Measurements from ENCODE around the gene CENPE.

Gene CENPE

DNA sequence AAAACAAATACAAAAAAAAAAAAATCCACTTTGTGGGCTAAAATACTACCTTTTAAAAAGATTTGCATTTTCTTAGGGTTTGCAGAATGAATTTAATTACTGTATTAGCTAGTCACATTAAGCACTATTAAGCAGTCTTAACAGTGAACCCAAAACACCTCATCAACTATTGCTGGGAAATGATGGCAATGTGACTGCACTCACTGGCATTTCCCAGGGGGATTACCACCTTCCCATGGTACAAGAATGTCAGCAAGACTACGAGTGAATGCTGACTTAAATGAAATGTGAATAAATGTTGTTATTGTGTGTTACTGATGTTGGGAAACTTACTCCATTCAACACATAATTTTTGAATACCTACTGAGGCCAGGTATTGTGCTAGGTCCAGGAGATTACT is 111.6 kb downstream of the CENPE start:
- no peak overlapping the region for H3K27ac ChIP-seq
- no peak overlapping the region for H3K4me3 ChIP-seq

DNA sequence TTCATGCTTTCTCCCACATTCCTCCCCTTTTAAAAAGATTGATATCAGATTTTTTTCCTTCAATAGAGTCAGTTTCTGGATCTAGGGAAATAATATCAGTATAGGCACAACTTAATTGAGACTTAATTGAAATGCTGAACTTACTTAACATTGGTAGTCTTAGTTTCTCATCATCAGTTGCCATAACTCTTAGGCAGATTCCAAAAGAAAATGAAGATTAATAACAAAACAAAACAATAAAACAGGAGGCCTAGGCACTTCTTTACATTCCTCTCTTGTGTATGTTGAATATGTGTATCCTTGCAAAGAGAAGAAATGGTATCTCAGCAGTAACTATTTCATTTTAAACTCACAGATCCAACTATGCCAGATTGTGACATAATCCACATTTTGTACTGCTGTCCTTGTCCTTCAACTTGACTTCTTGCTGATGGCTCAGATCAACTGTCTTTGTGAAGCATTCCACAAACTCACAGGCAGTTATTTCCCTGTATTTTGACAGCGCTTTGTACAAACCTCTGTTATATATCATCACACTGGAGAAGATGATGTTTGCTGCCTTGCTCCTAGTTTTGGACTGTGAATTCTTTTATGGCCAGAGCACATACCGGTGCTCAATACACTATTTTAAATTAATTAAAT is 112.5 kb downstream of the CENPE start:
- Histone ChIP-seq H3K27ac (no peak overlapping the region), H3K4me3 (no peak overlapping the region)

DNA sequence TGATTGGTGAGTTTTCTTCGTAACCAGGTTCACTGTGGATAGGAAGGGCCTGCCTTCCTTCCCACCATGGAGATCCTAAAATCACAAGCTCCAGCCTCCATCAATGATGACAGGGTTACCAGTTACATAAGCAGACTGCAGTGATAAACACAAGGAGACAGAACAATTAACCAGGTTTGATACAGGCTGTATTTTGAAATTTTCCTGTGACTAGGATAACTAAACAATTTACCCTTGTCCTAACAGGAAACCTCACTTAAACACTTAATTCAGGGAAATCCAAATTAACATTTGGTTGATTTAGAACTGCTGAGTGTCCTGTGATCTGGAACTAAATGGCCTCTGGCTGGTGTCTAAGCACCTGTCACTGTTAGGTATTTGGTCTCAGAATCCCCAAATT is 118.5 kb downstream of the CENPE start:
- Histone ChIP-seq H3K27ac (no peak overlapping the region), H3K4me3 (no peak overlapping the region)

DNA sequence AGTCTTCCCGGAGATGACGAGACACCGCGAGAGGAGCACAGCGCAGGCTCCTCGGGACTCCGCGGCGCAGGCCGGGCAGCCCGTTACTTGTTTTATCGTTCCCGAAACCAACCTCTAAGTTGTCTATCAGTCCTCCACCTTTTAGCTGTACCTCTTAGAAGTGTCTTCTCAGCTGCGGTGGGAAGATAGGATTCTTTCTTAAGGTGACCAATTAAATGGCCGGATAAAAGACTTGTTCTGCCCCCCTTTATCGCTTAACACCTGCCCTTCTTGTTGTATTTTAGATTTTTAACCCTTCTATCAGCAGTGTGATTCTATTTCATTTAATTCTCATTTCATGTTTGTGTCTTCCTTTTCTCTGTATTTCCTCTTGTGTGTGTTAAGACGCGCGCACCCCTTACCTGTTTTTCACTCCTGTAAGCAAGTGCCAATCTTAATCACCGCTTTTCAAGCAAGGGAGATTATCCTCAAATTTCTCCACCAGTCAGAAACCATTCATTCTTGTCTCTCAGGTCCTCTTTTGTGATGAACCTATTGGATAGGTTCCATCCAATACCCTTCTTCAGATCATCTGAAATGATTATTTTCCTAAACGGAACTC is 121.3 kb downstream of the CENPE start, which contains the start of gene SLC9B2:
Gene SLC9B2 (minus strand): TSS at position 15 of the 601 bp plus-strand sequence. CDS start 9,211 bp downstream, outside the sequence.
- Histone ChIP-seq H3K27ac (peak within 1 kb of the TSS; percentile 66 to 97 (median 87)), H3K4me3 (peak within 1 kb of the TSS; percentile 62 to 89 (median 81))

DNA sequence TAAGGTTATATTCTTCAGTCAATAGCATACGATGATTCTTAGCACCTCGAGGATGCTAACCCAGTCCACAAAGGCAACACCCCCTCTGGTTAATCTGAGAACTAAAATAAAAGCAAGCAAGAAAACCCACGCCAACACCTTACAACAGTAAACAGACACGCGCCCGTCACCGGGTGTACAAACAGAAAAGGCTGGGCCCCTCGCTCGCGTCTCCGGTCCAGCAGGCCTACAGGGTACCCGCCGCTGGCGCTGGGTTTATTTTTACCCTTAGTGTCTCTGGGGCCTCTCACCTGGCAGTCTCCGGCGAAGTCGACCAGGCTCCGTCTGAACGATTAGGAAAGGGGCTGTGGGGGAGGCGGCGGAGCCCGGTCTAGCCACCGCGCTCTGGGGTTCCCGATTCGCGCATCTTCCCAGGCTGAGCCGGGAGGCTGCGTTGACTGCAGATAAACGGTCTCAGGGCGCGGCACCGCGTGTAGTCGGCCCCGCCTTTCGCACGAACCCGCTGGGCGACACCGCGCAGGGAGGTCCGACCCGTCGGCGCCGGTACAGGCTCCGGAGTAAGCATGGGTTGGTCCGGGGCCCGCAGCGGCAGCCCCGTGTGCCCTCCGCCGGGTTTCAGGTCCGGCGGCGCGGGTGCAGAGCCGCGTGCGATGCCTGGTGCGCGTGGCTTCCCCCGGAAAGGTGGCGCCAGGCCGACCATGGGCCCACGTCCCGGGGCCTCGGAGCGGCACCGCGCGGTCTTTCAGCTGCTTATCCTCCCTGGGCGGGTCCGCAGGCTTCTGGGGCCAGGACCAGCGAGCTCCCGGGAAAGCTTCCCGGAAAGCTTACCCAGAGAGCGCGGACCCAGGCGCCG is 122.0 kb downstream of the CENPE start:
- peak overlapping the region; percentile 66 to 97 (median 87) for H3K27ac ChIP-seq
- H3K4me3 ChIP-seq = peak overlapping the region; percentile 62 to 89 (median 81)

DNA sequence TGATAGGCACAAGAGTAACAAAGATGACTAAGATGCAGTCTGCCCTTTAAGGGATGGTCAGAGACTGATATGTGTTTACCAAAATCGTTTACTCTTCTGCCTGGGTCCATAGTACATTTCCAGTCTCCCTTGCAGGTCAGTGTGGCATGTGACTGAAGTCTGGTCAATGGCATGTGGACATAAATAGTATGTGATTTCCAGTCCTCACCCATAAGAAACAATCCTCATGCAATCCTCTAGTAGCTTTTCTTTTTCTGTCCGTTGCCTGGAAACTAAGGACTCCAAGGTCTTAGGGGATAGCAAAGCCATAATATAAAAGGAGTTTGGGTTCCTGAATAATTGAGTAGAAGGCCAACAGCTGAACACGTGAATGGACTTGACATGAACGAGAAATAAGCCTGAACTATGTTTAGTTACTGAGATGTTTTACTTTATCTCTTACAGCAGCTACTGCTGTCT is 122.7 kb downstream of the CENPE start:
- Histone ChIP-seq H3K27ac (peak overlapping the region in 15 of 21 experiments; percentile 76 to 97 (median 89)), H3K4me3 (peak overlapping the region; percentile 62 to 89 (median 81))

DNA sequence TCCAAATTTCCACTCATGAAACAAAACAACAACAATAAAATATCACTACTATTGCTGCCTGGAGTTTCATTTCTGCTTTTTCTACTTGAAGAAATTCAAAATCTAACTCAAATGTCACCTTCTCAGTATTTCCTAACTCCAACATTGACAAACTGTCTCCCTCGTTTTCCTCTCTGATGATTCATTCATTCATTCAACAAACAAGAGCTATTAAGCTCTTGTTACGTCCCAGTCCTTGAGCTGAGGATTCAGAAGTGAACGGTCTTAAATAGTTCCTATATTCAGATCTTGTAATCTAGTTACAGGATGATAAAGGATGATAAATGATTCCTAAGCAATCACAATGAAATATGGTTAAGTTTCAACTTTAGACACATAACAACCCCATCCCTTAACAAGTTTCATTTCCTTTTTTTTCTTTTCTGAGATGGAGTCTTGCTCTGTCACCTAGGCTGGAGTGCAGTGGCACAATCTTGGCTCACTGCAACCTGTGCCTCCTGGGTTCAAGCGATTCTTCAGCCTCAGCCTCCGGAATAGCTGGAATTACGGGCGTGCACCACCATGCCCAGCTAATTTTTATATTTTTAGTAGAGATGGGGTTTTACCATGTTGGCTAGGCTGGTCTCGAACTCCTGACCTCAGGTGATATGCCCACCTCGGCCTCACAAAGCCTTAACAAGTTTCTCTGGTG is 123.3 kb downstream of the CENPE start:
- no peak overlapping the region for H3K4me3 ChIP-seq
- H3K27ac ChIP-seq = peak overlapping the region in 2 of 21 experiments; percentile 89 to 95

DNA sequence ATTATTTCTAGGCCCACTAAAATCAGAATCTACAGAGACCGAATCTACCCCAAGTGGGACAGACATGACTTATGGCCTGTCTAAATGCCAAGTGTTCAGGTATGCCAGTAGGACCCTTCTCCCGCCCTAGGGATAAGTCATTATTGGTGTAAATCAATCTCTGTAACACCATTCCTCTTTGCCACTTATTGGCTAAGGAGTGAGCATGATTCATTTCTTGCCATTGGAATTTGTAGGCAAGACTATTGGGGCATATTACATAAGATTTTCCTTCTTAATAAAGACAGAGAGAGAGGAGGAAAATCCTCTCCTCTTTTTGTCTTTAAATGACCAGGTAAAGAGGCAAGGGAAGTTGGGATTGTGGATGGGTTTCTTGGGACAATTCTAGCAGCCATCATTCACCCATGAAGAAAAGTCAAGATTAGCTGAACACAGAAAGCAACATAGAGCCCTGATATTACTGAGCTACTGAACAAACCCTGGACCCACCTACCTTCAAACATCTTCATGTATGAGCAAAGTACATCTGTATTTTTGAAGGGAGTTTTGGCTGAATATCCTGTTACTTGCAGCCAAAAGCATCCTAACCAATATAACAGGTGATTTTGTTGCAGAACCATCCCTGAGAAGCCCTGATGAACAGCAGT is 124.2 kb downstream of the CENPE start:
- no peak overlapping the region for H3K27ac ChIP-seq
- no peak overlapping the region for H3K4me3 ChIP-seq

DNA sequence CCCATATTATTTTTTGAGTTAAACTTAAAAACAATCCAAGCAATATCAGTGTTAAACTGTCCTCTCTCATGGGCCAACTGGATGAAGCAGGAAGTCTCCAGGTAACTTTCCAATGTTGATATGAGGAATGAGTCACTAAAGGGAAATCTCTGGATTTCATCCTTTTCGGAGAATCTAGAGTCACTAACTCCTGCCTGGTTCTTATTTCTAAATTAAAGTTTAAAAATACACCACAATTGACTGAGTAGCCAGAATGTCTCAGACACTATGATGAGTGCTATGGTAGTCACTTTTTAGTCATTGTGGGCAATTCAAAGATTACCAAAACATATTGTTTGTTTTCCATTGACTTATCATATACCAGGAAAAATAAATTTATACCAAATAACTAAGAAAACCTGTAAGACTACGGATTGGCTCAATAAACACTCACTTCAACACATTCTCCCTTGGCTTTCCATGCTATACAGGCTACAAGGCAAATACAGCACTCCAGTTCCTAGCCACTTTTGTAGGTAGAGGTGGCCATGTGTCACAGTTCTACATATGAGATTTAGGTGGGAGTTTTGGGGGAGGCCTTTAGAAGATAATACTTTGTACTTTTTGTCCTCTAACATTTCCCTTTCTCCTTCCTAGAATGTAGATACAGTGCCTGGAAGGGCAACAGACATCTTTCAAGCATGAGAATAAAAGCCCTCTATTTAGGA is 130.1 kb downstream of the CENPE start:
- Histone ChIP-seq H3K4me3 (no peak overlapping the region), H3K27ac (no peak overlapping the region)

DNA sequence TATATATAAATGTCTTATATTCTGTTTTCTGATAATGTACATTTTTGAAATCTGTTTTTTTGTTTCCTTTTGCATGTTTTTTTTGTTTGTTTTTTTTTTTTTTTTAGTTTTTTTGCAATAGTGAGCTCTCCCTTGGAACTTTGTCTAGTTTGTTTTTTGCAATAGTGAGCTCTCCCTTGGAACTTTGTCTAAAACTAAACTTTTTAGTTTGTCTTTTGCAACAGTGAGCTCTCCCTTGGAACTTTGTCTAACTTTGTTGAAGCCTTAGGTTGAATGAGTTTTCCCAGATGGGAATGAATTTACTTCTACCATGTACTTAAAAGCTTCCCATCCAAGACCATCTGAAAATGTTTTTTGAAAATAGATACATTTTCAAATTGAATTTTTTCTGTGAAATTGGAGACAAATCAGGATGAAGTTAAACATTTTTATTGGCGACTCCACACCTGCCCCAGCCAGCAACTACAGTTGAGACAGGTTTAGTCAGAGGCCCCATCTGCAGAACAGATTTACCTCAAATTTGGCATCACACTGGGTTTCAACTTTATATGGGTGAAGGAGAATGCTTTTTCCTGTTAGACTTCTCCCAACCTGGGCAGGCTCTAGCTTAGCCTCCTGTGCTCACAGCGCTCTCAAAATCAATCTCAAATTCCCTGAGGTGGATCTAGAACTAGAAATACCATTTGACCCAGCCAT is 137.5 kb downstream of the CENPE start:
- Histone ChIP-seq H3K4me3 (no peak overlapping the region), H3K27ac (no peak overlapping the region)
